K562 (cell line): Measurements from ENCODE around the gene SS18L1. TPM values are rescaled to one million over a fixed set of nuclear protein-coding genes. Genes with fewer than 3 reads are reported as not detected.

Experiments used
- ATAC-seq: fragments of 200-7000 bp; cut with Tn5 transposase; 3 replicates; pipeline ENCODE4 v1.9.1; 2020; ENCODE audit warnings: moderate library complexity
- BruUV-seq: library from RNA; stranded (reverse); fragments of 400-500 nt; replicated peaks from 2 replicates; lab custom pipeline; 2021; lab: Mats Ljungman, UMichigan
- CTCF ChIA-PET: fragments of 300-600 bp; formaldehyde crosslinking; extraction: SDS; loops from one replicate; lab custom pipeline; 2021; ENCODE audit warnings: low intra/inter-chr PET ratio; lab: Yijun Ruan, JAX
- POLR2A ChIA-PET: fragments of 300-600, 350-650 bp; sonication (Branson Sonifier 250); formaldehyde crosslinking; extraction: SDS; loops from one replicate; lab custom pipeline; 2021; ENCODE audit warnings: antibody characterized with exemption, inconsistent platforms; lab: Yijun Ruan, JAX
- DNase-seq, 4 experiments: peaks; one replicate each; pipeline versions ENCODE4 v3.0.0 to v3.0.0-alpha.2; 2011 to 2018; ENCODE audit warnings: low spot score in 3 of 4, mixed read lengths in 3 of 4; ENCODE audit errors: extremely low read depth in 1 of 4
- FAIRE-seq: peaks from 2 replicates; lab custom pipeline; 2011; peaks lifted over from hg19 to GRCh38; lab: Jason Lieb, UNC
- H2AFZ ChIP-seq: 2 replicates; pipeline ENCODE4 v1.6.0; 2011; ENCODE audit warnings: low read depth, low read length, control low read depth, inconsistent platforms
- H3K27ac ChIP-seq: fragments of 200-600 bp; 3 replicates; pipeline ENCODE4 v1.8.0; 2011; ENCODE audit warnings: low read depth, mild to moderate bottlenecking, control low read depth, inconsistent platforms, low read length, moderate library complexity, mixed read lengths; ENCODE audit errors: extremely low read depth
- H3K27me3 ChIP-seq, 2 experiments: fragments of 300-600 bp in 1 of 2; 2 replicates in 1 of 2; 3 replicates in 1 of 2; pipeline versions ENCODE4 v1.6.0 to v1.8.0; 2011; ENCODE audit warnings: inconsistent platforms in 2 of 2, low read length in 2 of 2, mild to moderate bottlenecking in 1 of 2, mixed read lengths in 1 of 2, moderate library complexity in 1 of 2; ENCODE audit not compliant: control insufficient read depth in 2 of 2, insufficient read depth in 2 of 2
- H3K36me3 ChIP-seq: fragments of 300-600 bp; 3 replicates; pipeline ENCODE4 v1.8.0; 2011; ENCODE audit warnings: mild to moderate bottlenecking, low read length, inconsistent platforms; ENCODE audit not compliant: control insufficient read depth, insufficient read depth
- H3K4me1 ChIP-seq, 2 experiments: fragments of 200-600 bp in 1 of 2; replicated peaks in 1 of 2; 2 replicates in 1 of 2; 3 replicates in 1 of 2; pipeline versions ENCODE4 v1.5.1 to v1.8.0; 2011; ENCODE audit warnings: inconsistent platforms in 2 of 2, low read length in 2 of 2, mild to moderate bottlenecking in 1 of 2, mixed read lengths in 1 of 2, moderate library complexity in 1 of 2; ENCODE audit not compliant: control insufficient read depth in 2 of 2, insufficient read depth in 2 of 2
- H3K4me2 ChIP-seq: 2 replicates; pipeline ENCODE4 v1.6.1; 2011; ENCODE audit warnings: low read length, control low read depth, inconsistent platforms, mixed read lengths; ENCODE audit not compliant: insufficient read depth
- H3K4me3 ChIP-seq: fragments of 200-600 bp; sonication (generic), shearing (Covaris generic); 2 replicates; pipeline ENCODE4 v1.5.1; 2016; ENCODE audit warnings: control low read depth, inconsistent platforms
- H3K79me2 ChIP-seq: fragments of 200-600 bp; 3 replicates; pipeline ENCODE4 v1.8.0; 2011; ENCODE audit warnings: low read length, inconsistent platforms; ENCODE audit not compliant: control insufficient read depth, insufficient read depth
- H3K9ac ChIP-seq, 2 experiments: 2 replicates each; pipeline versions ENCODE4 v1.6.0 to v1.6.1; 2011; ENCODE audit warnings: low read depth in 2 of 2, low read length in 2 of 2, control low read depth in 1 of 2, inconsistent platforms in 1 of 2, mild to moderate bottlenecking in 1 of 2, mixed read lengths in 1 of 2; ENCODE audit not compliant: insufficient read depth in 1 of 2
- H3K9me1 ChIP-seq: one replicate; pipeline ENCODE4 v1.6.0; 2011; ENCODE audit warnings: inconsistent platforms, mild to moderate bottlenecking, low read length, moderate library complexity; ENCODE audit not compliant: control insufficient read depth, insufficient read depth
- H3K9me3 ChIP-seq: replicated peaks from 2 replicates; pipeline ENCODE4 v1.5.1; 2011; ENCODE audit warnings: low read depth, low read length, inconsistent platforms; ENCODE audit not compliant: control insufficient read depth, insufficient read depth
- H4K20me1 ChIP-seq: replicated peaks from 2 replicates; pipeline ENCODE4 v1.6.1; 2011; ENCODE audit warnings: low read length, inconsistent platforms, mixed read lengths; ENCODE audit not compliant: control insufficient read depth, insufficient read depth
- ETV1 ChIP-seq: fragments of 450-650 bp; conservative IDR thresholded peaks from 2 replicates; pipeline ENCODE4 v1.6.1; 2016; ENCODE audit warnings: missing genetic modification characterization, control low read depth, low read depth, missing compliant biosample characterization
- KLF13 ChIP-seq: fragments of 450-650 bp; IDR thresholded peaks from 2 replicates; pipeline ENCODE4 v1.6.1; 2016; ENCODE audit warnings: missing genetic modification characterization, low read depth, mild to moderate bottlenecking, missing compliant biosample characterization, moderate library complexity, borderline replicate concordance
- PCBP1 ChIP-seq: fragments of 200-400 bp; formaldehyde crosslinking; IDR thresholded peaks from 2 replicates; pipeline ENCODE4 v1.6.1; 2018; ENCODE audit warnings: mild to moderate bottlenecking, low read depth, low read length; ENCODE audit not compliant: poor library complexity, severe bottlenecking
- POLR2A ChIP-seq: fragments of 450-650 bp; conservative IDR thresholded peaks from 2 replicates; pipeline ENCODE4 v1.6.1; 2016
- ZNF121 ChIP-seq: sonication (generic); formaldehyde crosslinking; conservative IDR thresholded peaks from 2 replicates; pipeline ENCODE4 v1.8.0; 2022; ENCODE audit warnings: missing genetic modification reagents
- ZNF77 ChIP-seq: fragments of 250-450 bp; sonication (Bioruptor Pico); IDR thresholded peaks from 2 replicates; pipeline ENCODE4 v1.5.0; 2020
- WGBS: fragments of 100-300 bp; shearing (Covaris generic); methylation state at CpG from one replicate; pipeline ENCODE4 v1.1.6; 2016; ENCODE audit warnings: low coverage, mixed read lengths; ENCODE audit not compliant: insufficient coverage; ENCODE audit errors: missing lambda C conversion rate; 5-methylcytosine and 5-hydroxymethylcytosine counted together
- in situ Hi-C: fragments of 300-500 bp; cut with MboI; formaldehyde crosslinking; loops from 4 replicates; pipeline ENCODE4 v1.15.0; 2018; ENCODE audit warnings: inconsistent platforms, mixed read lengths
- intact Hi-C: fragments of 100-400 bp; cut with micrococcal nuclease; formaldehyde crosslinking; loops from 2 replicates; pipeline ENCODE4 v1.14.2; 2022
- polyA plus RNA-seq, 8 experiments: library from polyadenylated mRNA; depleted of rRNA in 4 of 8; stranded (reverse) in 5 of 8; unstranded in 3 of 8; fragments of >200 nt; fragmentation: Nextera tagmentation in 2 of 8; fragmentation: Illumina TruSeq in 1 of 8; extraction: Ambion mirVana in 2 of 8; extraction: Trizol in 1 of 8; gene quantifications; 2 replicates each; pipeline versions ENCODE4 v1.2.1 to v1.2.3, GENCODE V29; 2011 to 2014; ENCODE audit warnings: inconsistent platforms in 1 of 8, missing spikeins in 1 of 8
- total RNA-seq, 7 experiments: library from RNA; depleted of rRNA in 6 of 7; stranded (reverse); fragments of >200 nt in 6 of 7; fragmentation: Illumina TruSeq in 2 of 7; extraction: Trizol in 2 of 7; gene quantifications; 2 replicates each; pipeline versions ENCODE4 v1.2.1 to v1.2.3, GENCODE V29; 2011 to 2021; ENCODE audit warnings: low replicate concordance in 1 of 7
- TF ChIP-seq, protein P1 (sequence below), 2 experiments: IDR thresholded peaks; 2 replicates each; pipeline ENCODE4 v1.6.1; 2012; ENCODE audit warnings: improper control_type of control experiment in 2 of 2, low read depth in 2 of 2, low read length in 2 of 2, borderline replicate concordance in 1 of 2
- TF ChIP-seq, protein P2 (sequence below): sonication (generic); formaldehyde crosslinking; IDR thresholded peaks from 2 replicates; pipeline ENCODE4 v1.9.0; 2022; ENCODE audit warnings: mild to moderate bottlenecking, missing genetic modification reagents

Gene SS18L1
- total and polyA plus RNA-seq, 9 of the 15 experiments (the other 6 are each of a cell fraction or from before 2014, with no cell fraction given) = 2.7 to 28.3 (median 15.1) TPM

DNA sequence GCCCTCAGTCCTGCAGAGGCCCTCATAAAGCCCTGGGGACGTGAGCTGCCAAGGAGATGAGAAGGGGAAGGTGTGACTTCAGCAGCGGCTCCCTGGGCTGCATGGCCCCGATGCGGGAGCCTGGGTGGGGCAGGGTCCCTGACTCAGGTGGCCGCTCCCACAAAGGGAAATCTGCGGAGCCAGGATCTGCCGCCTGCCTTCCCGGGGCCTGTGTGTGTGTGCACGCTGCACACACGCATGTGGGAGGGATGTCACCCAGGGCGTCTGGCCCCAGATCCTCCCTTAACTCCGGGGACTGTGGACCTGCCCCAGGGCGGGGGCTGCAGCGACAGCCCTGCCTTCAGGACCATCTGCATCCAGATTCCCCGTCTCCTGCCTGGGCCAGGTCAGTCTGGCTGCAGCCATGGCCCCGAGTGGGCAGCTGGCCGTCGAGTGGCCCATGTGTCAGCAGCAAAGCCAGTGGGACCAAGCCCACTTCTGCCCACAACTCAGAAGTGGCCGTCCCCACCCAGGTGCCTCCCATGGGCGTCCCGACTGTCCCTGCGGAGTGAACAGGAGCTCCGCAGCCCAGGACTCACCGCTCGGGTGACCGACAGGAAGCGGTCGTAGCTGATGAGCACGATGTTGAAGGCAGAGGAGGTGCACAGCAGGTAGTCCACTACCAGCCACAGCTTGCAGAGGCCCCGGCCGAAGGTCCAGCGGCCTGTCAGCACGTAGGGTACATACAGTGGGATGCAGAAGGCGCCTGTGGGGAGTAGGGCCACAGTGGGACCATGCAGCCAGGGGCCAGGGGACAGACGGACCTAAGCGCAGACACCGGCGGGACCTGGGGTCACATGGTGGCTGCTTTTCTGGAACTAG, 74.6 kb downstream of the SS18L1 start:
- H4K20me1 ChIP-seq = peaks cover 19% of the 10 kb centered on the region
- H3K36me3 ChIP-seq = no peaks in the 10 kb centered on the region
- no peak overlapping the region for H3K4me2 ChIP-seq
- DNase-seq (no peak), ATAC-seq (no peak), FAIRE-seq (no peak)
- peaks cover 0 to 62% of the 10 kb centered on the region in 2 experiments; a peak in 2 of 5 replicates for H3K4me1 ChIP-seq
- no TSS peak for BruUV-seq
- in situ Hi-C loops = no loop called here
- ChIA-PET POLR2A (interaction anchor here (1.8 to 1.9 kb wide), 2 partner anchors 7 to 9 kb away, joined by 5 to 7 read pairs; no protein-coding TSS in a partner anchor), CTCF (no interaction called here)
- H3K9me3 ChIP-seq = no peaks in the 10 kb centered on the region
- H3K9me1 ChIP-seq = no peaks in the 10 kb centered on the region
- H3K27ac ChIP-seq = no peak overlapping the region
- 0 out of 4 replicates have a peak overlapping the region, but pooled peaks of 1 of the 2 experiments have one; percentile 23 for H3K9ac ChIP-seq
- TF ChIP-seq ZNF121 (CRISPR knock-in tag) = no peak
- TF ChIP-seq, protein P1, sequence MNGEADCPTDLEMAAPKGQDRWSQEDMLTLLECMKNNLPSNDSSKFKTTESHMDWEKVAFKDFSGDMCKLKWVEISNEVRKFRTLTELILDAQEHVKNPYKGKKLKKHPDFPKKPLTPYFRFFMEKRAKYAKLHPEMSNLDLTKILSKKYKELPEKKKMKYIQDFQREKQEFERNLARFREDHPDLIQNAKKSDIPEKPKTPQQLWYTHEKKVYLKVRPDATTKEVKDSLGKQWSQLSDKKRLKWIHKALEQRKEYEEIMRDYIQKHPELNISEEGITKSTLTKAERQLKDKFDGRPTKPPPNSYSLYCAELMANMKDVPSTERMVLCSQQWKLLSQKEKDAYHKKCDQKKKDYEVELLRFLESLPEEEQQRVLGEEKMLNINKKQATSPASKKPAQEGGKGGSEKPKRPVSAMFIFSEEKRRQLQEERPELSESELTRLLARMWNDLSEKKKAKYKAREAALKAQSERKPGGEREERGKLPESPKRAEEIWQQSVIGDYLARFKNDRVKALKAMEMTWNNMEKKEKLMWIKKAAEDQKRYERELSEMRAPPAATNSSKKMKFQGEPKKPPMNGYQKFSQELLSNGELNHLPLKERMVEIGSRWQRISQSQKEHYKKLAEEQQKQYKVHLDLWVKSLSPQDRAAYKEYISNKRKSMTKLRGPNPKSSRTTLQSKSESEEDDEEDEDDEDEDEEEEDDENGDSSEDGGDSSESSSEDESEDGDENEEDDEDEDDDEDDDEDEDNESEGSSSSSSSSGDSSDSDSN (IDR thresholded peaks at IDR 0.05; ENCODE audit: borderline replicate concordance in 1 of 2, low read depth in 2 of 2, low read length in 2 of 2) = 0 out of 4 replicates have a peak, but pooled peaks of 1 of the 2 experiments have one; percentile 35
- TF ChIP-seq ETV1 = no peak
- TF ChIP-seq, protein P2, sequence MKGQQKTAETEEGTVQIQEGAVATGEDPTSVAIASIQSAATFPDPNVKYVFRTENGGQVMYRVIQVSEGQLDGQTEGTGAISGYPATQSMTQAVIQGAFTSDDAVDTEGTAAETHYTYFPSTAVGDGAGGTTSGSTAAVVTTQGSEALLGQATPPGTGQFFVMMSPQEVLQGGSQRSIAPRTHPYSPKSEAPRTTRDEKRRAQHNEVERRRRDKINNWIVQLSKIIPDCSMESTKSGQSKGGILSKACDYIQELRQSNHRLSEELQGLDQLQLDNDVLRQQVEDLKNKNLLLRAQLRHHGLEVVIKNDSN = 0 out of 2 replicates have a peak, but pooled peaks have one; percentile 20
- TF ChIP-seq KLF13 (tag) = no peak
- TF ChIP-seq PCBP1 = no peak
- no peak for TF ChIP-seq POLR2A
- TF ChIP-seq ZNF77 (CRISPR knock-in tag) = no peak
- TF ChIP-seq, all 486 proteins: peak for 2
- H3K27me3 ChIP-seq = peaks cover 44 to 77% of the 10 kb centered on the region in 2 experiments; a peak in 4 of 5 replicates
- intact Hi-C loops = no loop called here
- 6% methylated on average over 37 of the region's 38 CpGs for WGBS
- no peak overlapping the region for H2AFZ ChIP-seq
- H3K4me3 ChIP-seq = no peak overlapping the region
- H3K79me2 ChIP-seq = no peaks in the 10 kb centered on the region
